ENCODE data around the gene CCKAR.

Gene CCKAR

DNA sequence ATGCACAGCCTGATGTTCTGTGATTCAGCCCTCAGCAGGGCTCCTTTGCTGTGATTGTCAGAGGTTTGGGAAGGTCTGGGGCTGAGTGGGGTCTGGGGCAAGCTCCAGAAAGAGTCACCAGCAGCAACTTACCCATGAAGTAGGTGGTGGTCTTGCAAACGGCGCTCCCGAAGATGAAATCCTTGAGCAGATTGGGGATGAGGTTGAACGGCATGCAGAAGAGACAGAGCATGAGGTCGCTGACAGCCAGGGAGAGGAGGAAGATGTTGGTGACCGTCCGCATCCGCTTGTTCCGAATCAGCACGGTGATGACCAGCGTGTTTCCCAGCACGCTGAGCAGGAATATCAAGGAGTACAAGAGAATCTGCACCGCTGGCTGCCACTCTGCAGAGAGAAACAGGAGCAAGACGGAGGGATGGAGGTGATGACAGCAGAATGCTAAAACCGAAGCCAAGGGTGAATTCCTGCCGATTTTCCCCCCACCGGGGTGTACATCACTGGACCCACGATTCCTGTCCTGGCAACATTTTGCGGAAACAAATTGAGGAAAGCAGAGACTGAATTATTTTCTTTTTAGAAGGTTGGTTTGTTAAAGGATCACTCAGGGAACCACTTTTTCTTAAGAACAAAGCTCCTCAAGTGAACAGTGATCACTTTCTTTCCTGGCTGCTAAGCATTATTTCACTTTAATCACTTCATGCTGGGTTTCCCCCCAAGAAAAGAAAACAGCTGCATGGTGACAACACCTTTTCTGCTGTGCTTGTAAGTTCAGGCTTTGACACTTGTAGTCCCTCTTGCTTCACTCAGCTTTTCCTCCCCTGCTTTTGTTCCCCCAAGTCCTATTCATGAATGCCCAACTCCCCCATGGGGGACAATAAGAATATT lies 941 bp downstream of the CCKAR start:
- DNase-seq = no peak

DNA sequence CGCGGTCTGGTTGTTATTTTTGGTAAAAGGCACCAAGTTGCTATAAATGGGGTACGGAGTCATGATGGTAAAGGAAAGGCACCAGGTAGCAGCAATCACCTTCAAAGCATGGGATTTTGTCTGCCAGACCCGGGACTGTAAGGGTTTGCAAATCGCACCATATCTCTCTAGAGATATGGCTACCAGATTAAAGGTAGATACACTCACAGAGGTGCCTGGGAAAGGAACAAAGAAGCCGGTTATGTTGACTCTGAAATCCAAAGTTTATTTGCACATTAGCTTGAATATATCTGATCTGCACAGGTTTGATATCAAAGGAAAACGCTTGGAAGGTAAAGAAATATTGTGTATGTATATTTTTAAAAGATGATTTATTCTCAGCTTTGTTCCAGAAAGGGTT lies 4.6 kb downstream of the CCKAR start:
- DNase-seq = no peak

DNA sequence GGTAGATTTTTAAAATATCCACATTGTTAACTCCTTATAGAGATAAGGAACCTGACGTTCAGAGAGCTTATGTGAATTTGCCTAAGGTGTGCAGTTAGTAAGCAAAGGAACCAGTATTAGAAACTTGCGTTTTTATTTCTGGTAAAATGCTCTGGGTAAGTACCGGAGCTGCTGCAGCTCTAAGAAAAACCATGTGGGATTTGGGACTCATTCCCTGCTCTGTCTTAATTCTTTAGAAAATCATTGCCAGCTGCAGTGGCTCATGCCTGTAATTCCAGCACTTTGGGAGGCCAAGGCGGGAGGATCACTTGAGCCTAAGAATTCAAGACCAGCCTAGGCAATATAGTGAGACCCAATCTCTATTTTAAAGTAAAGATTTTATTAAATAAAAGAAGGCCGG lies 5.8 kb downstream of the CCKAR start:
- no peak for DNase-seq

DNA sequence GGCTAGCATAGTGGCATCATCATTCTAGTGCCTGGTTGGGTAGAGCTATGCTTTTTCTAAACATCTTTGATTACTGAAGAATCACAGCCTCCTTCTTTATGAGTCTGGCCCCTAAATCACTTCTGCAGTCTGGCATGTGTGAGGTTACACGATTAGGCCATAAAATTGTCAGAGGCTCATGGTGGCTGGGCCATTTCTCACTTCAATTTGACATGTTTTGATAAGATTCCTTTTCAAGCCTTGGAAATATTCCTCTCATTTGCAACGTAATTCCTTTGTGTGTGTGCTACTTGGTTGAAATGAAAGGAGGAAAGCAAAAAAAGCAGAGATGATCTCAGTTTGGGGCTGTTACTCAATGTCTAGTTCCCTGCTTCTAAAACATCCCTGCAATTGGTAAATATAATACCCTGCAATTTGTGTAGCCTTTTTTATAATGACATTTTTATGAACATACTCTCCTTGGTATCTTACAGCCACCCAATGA lies 6.2 kb downstream of the CCKAR start:
- no peak for DNase-seq

DNA sequence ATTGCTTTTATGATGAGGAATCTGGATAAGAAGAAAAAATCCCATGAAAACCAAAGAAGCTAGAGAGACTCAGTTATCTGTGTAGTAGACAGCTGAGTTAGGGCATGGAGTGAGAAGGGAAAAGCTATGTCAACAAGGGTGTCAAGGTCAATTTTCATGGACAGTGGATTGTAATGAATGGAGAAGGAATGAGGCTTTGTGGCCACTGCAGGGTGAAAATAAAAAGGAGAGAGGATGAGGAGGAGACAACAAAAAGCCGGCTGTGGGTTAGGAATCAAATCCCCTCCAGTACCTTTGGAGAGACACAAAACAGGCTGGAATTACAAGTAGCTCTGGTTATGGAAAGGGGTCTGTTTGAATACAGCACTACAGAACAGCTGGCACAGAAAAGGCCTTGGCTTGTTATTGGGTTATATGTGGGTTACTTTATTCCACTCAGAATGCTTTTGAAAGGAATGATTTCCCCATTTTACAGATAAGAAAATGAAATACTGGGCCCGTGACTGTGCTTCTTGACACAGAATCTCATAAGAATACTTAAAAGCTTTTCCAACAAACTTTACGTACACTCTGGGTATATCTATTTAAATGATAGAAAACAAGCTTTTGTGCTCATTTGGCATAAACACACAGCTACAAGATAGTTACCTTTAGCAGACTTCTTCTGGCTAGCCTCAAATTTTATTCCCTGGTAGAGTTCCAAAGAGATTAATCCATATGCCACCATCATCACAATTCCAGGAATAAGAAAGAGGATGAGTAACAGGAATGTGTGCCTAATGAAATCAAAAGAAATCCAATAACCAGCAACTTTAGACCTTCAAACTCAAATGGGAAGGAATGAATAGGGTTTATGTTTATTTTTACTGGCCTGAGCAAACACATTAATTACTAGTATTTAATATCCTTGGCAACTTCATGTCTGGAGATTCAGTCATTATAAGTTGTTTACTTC lies 7.5 kb downstream of the CCKAR start:
- DNase-seq = no peak

DNA sequence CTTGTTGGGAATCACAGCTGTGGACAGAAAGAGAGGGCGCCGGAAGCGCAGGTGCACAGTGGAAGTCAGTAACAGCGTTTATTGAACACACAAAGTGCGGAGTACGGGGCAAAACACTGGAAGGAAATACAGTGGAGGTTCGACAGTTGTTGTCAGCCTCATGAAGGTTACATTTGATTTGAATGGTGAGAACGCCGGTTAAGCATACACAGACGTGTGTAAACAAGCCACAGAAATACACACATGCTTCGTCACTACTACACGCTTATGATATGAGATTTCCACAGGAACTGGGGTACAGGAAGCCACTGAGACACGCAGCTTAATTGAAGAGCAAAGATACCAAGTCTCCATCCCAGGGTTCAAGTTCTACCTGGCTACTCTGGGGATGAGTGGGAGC lies 12.0 kb downstream of the CCKAR start:
- DNase-seq = no peak

DNA sequence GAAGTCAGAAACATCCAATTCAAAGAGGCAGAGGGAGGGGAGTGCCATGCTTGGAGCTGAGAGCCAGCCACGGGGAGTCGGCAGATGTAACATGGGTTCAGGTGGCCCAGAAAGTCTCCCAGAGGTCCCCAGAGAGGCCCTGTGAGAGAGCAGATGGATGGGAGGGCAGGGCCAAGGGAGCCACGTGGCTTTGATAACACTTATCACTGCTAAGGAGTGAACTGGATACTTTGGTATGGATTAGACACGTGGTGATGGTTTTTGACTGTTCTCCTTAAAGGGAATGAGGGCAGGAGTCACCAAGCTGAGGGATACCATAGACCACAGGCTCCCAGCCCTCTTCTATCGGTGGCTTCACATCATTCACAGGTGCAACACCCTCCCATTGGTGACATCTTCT lies 13.7 kb downstream of the CCKAR start:
- DNase-seq = no peak

DNA sequence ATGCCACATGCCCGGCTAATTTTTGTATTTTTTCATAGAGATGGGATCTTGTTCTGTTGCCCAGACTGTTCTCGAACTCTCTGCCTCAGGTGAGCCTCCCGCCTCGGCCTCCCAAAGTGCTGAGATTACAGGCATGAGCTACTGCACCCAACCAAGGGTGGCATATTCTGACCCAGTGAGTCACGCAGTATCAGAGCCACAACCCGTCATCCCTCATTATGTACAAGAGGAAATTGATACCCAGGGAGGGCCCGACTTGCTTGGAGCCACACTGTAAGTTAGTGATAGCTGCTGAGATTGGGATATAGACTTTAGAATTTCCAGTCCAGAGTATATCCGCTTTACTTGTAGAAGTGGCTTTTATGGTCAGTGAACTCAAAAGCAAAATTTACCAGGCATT lies 14.6 kb downstream of the CCKAR start:
- no peak for DNase-seq

DNA sequence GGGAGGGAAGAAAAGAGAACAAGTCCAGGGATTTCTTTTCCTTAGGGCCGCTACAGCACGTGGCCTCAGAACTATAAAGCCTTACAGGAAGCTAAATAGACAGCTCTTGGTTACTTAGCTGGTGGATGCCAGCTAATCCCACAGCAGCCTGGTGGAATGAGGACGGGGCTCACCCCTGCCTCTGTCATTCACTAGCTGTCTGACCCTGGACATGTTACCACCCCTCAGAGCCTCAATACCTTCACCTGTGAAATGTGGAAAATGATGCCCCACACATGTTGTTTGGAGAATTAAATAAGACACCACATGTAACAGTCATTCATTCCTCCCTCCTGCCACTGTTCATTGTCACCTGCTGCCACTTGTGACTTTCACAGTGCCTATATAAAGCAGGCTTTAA lies 15.7 kb downstream of the CCKAR start:
- no peak for DNase-seq

DNA sequence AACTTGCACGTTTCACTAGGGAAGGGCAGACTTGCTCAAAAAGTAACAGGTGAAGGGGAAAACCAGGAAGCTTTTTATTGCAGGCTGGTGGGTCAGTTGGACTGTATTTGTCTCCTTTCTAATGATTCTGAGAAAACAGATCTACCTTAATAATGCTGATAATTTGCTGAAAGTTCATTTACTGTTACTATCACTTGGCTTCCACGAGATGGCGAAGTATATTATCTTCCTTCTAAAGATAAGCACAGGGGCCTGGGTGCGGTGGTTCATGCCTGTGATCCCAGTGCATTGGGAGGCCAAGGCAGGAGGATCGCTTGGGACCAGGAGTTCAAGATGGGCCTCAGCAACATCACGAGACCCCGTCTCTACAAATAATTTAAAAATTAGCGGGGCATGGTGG lies 16.4 kb downstream of the CCKAR start:
- no peak for DNase-seq

DNA sequence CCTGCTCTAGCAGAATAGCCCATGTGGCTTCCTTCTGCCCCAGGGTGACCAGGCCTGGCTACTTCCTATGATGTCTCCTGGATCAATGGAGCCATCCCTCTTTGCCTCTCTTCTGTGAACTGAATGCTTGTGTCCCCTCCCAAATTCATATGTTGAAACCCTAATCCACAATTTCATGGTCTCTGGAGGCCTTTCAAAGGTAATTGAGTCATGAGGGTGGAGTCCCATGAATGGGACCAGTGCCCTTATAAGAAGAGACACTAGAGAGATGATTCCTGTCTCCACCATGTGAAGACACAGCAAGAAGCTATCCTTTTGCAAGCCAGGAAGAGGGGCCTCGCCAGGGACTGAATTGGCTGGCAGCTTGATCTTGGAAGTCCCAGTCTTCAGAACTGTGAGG lies 18.4 kb downstream of the CCKAR start:
- DNase-seq = no peak

DNA sequence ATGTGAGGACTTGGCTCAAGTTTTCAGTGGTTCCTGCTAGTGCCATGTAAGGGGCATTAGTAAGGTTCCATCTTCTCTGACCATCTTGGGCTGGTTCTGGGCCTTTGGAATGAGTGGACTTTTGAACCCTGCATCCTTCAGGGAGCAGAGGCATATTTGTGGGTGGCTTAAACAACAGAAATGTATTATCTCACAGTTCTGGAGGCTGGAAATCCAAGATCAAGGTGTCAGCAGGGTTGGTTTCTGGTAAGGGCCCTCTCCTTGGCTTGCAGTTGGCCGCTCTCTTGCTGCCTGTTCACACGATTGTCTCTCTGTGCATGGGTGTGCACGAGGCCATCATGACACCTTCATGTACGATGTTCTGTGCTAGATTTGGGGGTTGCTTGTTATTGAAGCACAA lies 21.3 kb downstream of the CCKAR start:
- no peak for DNase-seq

DNA sequence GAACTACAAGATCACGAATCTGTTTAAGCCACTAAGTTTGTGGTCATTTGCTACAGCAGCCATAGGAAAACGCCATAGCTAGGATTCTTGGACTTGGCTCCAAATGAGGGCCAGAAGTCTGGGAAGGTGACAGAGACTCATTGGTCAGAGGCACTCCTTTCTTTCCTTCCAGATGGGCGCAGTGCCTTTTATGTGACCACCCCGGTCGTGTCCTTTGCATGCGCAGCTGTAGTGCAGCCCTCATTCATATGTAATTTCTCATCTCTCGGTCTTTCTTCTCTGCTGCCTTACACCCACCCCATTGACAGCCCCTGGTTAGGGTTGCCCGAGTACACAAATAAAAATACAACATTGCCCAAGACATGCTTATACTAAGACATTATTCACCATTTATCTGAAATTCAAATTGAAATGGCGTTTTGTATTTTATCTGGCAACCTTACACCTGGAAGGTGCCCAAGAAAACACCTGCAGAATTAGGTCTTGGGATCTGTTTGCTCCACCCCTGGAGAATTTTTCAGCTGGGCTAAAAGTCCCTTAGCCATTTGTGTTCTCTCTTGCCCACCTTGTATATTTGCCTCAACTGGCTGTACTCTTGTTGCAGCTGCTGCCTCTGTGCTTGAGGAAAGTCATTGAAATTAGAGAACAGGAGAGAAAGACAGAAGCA lies 21.9 kb downstream of the CCKAR start:
- no peak for DNase-seq

DNA sequence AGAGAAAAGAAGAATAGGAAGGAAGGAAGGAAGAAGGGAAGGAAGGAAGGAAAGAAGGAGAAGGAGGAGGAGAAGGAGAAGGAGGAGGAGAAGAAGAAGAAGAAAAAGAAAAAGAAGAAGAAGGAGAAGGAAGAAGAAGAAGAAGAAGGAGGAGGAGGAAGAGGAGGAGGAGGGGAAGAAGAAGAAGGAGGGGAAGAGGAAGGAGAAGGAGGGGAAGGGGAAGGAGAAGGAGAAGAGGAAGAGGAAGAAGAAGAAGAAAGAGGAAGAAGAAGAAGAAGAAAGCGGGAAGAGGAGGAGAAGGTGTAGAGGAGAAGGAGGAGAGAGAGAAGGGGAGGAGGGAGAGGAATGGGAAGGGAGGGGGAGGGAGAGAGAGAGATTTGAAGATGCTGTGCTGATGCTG lies 22.6 kb downstream of the CCKAR start:
- no peak for DNase-seq

DNA sequence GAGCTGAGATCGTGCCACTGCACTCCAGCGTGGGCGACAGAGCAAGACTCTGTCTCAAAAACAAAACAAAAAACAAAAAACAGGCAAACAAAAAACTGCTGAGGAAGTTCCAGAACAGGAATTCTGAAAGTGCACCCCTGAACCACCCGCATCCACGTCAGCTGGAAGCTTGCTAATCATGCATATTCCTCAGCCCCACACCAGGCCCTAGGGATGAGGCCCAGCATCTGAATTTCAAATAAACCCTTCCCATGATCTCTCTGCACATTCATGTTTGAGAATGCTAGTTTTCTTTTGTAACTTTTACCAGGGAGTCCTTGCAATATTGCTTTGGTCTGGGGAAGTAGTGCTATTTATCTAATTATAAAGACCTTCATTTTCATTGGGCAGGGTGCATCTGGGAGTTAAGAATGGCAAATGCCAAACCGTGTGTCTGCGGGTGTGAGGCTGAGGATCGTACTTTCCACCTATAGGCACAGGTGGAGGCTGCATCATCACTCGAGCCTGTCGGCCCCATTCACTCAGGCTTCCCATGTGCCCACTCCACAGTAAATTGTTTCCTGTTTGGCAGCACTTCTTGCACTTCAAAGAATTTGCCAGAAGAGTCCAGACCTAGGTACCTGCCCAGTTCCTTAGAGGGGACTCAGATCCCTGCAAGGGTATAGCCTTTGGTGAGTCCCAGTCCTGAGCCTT lies 23.6 kb downstream of the CCKAR start:
- no peak for DNase-seq

DNA sequence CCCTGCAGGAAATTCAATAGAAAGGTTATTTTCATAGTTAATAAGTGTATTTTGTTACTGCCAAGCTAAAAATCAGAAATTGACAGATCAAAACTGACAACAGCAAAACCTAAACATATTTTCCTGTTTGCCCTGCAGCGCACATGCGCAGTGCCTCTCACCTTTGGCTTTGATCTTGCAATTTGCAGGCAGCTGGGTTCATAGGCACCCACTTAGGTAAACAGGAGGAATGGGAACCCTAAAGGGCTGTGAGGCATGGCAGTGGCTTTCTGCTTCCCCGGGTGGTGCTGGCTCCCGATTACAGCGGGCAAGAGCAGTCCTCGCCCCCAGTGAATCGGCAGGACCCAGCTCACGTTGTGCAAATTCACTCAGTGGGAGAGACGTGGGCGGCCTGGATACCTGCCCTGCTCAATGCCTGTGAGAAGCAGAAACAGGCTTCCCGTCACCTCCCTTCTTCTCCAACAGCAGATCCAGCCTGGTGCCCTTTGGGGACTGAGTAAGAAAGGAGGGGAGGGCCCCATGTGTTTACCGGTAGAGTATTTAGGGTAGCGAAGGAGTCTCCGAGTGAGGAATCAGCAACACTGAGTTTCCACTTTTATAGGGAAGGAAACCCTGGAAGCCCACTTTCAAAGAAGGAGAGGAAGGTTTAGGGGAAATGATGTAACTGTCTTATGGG lies 25.7 kb downstream of the CCKAR start:
- no peak for DNase-seq

DNA sequence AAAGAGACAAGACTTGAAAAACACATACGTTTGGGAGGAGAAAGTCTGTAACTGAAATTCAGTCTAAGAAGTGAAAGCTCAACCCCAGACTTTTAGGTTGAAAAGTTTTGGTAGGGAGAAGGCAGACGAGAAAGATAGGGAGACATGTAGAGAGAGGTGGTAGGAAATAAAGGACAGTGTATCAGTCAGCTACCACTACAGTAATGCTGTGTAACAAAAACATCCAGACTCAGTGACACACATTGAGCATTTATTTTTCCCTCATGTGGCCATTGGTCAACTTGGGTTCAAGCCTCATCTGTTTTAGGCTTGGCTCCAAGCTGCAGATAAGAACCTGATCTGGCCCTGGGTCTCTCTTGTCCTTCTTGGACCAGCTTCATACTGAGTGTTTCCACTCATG lies 26.9 kb downstream of the CCKAR start:
- no peak for DNase-seq

DNA sequence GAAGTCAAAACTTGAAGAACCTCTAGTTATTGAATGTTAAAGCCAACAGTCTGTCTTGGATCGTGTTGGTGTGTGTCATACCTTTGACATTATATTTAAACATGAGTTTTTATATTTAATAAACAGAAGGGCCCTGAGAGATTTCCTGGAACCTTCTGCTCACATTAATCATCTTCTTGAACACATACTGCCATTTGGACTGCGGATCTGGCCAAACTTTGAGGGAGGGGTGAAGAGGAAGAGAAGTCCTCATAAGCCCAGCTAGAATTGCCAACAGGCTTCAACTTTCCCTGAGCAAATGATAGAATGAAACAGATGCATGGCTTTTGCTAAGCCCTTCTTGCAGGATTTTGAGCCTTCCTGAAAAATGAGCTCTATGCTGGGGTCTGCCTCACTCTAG lies 27.4 kb downstream of the CCKAR start:
- DNase-seq = no peak

DNA sequence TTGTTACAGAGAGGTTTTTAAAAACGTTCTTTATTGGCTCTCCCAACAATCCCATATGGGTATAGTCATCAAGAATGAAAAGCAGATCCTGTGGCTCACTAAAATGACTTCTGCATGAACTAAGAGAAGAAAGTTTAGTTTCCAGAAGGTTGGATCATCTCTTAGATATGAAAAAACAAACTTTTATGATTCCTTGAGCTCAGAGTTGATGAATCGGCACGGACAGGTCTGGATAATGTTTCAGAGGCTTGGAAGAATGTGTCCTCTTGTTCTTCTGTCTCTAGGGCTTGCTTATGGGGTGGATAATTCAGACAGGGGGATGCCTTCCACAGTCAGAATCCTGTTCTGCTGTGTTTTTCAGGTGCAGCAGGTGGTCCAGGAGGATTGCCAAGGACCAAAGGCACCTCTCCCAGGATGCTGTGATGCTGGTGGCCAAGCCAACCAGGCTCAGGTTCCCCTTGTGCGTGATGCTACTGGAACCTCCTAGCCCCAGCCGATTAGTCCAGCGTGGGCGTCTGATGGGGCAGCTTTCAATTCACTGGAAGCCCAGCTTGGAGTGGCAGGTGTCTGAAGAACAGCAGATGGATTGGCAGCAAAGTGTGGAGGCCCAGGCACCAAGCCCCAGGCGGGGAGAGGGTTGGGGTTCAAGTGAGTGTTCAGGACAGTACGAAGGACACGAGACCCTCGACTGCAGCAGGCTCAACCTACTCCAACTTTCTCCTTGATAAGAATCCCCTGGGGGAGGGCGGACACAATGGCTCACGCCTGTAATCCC lies 30.3 kb downstream of the CCKAR start:
- no peak for DNase-seq

DNA sequence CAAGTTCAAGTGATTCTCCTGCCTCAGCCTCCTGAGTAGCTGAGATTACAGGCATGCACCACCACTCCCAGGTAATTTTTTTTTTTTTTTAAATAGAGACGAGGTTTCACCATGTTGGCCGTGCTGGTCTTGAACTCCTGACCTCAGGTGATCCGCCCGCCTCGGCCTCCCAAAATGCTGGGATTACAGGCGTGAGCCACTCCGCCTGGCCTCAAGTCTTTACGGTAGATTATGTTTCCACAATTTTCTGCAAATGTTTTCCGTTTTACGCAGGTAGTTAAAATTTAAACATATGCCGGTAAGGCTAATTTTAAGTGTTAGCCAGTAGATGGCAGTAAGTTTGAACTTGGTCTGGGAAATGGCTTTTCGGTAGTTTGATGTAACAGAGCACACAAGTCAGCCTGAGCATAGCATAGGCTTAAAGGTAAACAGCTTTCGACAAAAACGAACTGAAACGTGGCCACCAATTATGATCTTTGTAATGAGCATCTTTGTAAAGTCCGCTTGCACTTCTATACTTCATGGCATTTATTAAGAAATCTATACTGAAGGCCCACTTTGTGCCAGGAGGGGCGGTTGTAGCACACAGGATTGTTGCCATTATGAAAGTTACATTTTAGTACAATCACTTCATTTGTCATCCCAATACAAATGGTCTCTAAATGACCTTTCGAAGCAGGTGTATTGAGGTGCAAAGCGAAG lies 31.1 kb downstream of the CCKAR start:
- no peak for DNase-seq

DNA sequence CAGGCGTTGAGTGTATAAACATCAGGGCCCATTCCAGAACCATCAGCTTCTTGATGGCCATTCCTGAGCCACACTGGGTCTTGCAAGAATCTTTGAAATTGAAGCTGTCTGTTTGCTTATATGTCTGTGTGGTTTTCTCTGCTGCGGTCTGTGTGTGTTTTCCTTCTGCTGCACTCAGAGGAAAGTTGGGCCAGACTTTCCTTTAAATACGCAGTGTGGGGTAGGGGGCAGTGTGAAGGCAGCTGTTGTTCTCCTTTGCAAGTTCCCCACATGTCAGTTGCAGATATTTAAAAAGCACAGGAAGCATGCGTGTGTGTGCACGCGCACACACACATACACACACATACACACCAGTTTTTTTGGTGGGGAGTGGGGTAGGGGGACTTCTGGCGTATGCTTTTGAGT lies 32.1 kb downstream of the CCKAR start:
- no peak for DNase-seq
